ENCODE data around the gene PLA2G6.
"Not testable (repeated sequence)": the region's sequence is repeated elsewhere in the genome, so short reads cannot be mapped to it uniquely, and the experiment has no call there.

PLA2G6 gene

DNA sequence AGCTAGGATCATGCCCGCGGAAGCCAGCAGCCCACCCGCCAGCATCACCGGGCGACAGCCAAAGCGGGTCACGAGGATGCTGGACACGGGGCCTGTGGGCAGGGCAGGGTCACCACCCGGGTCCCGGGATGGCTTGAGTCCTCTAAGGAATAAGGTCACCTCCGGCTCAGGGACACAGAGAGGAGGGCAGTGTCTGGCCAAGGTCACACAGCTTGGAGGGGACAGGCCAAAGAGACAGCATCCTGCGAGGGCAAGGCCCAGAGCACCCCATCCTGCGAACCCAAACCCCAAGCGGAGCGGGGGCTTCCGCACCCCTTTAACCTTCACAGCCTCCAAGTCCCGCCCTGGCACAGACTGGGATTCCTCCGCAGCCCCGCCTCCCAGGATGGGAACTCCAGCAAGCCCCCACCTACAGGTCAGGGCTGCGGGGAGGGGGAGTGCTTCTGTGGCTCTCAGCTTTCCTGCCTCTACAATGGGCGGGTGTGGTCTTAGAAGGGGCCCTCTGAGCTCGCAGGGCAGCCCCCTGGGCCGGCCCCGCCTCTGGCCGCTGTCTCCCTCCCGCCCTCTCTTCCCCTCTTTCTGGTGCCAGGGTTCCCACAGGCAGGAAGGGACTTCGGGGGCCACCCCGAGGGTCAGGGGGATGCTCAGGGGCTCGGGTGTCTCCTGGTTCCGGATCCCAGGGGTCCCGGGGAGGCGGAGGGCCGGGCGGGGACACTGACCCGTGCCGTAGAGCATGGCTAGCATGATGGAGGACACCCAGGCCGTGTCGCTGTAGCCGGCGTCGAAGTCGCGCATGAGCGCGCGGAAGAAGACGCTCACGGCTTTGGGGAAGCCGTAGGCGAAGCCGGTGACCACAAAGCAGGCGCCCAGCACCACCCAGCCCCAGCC, 99.4 kb downstream of the PLA2G6 start:
- no peak for DNase-seq

DNA sequence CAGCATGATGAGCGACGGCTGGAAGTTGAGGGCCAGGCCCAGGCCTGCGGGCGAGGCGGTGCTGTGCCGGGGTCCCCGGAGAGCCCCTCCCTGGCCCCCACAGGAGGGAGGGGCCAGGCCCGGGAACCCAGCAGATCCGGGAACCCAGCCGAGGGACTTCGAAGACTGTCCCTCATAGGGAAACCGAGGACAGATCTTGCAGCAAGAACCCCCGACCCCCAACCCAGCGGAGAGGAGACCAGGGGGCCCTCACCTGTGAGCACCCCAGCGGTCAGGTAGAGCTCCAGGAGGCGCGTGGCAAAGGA, 100.0 kb downstream of the PLA2G6 start:
- no peak for DNase-seq

DNA sequence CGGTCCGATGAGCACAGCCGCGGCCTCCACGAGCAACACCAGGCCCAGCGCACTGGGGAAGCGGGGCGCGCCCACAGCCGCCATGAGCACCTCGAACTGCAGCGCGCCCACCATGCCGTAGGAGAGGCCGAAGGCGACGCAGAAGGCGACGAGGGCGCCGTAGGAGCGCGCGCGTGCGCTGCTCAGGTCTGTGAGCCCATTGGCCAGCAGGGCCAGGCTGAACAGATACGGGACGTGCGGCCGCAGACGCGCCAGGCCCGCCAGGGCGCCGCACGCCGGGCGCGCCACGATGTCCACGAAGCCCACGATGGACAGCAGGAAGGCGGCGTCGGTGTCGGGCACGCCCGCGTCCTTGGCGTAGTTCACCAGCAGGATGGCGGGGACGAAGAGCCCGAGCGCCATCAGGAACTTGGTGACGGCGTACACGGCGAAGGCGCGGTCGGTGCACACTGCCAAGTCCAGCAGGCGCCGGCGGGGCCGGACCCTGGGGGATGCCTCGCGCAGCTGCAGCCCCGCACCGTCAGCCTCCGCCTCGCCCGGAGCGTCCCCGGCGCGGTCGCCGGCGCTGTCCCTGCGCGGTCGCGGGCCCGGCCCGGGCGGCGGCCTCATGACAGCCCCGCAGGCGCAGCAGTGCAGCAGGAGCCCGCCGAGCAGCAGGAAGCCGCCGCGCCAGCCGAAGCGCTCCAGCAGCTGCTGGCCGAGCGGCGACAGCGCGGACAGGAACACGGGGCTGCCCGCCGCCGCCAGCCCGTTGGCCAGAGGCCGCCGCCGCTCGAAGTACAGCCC, 100.6 kb downstream of the PLA2G6 start:
- no peak for DNase-seq

DNA sequence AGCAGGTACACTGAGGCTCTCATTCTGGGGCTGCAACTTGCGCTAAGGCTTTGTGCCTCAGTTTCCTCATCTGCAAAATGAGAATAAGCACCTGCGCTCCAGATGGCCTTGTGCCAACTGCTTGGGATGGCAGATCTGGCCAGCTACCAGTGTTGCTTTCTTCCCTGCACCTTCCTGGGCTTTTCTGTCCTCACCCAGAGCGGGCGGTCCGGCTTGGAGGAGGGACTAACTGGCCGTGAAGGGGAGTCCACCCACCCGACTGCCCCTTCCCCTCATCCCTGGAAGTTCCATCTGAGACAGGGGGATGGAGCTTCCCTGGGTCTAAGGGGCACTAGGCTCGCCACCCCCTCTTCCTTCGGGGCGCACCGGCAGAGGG, 101.2 kb downstream of the PLA2G6 start:
- DNase-seq = no peak

DNA sequence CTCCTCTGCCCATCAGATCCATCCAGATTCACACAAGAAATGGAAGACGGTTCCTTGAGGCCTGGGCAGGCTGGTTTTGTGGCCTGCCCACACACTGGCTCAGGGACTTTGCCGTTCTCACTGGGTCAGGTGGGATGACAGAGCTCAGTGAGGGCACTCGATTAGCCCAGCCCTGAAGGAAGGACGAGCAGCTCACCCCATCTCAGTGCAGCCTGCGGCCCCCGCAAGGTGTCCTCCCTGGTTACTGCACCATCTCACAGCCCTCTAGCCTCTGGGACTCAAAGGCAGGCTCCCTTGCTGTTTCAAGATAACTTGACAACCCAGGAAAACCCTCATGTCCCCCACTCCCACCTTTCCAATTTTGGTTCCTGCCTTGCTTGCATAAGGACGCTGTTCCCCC, 101.8 kb downstream of the PLA2G6 start:
- no peak for DNase-seq

DNA sequence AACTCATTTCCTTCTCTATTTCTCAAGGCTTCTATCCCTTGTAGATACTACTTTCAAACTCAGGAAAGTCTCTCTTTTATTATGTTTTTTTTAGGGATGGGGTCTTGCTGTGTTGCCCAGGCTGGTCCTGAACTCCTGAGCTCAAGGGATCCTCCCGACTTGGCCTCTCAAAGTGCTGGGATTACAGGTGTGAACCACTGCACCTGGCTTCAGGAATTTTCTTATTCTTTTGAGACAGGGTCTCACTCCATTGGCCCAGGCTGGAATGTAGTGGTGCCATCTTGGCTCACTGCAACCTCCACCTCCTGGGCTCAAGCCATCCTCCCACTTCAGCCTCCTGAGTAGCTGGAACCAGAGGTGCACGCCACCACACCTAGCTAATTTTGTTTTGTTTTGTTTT, 102.4 kb downstream of the PLA2G6 start:
- DNase-seq = not testable (repeated sequence)

DNA sequence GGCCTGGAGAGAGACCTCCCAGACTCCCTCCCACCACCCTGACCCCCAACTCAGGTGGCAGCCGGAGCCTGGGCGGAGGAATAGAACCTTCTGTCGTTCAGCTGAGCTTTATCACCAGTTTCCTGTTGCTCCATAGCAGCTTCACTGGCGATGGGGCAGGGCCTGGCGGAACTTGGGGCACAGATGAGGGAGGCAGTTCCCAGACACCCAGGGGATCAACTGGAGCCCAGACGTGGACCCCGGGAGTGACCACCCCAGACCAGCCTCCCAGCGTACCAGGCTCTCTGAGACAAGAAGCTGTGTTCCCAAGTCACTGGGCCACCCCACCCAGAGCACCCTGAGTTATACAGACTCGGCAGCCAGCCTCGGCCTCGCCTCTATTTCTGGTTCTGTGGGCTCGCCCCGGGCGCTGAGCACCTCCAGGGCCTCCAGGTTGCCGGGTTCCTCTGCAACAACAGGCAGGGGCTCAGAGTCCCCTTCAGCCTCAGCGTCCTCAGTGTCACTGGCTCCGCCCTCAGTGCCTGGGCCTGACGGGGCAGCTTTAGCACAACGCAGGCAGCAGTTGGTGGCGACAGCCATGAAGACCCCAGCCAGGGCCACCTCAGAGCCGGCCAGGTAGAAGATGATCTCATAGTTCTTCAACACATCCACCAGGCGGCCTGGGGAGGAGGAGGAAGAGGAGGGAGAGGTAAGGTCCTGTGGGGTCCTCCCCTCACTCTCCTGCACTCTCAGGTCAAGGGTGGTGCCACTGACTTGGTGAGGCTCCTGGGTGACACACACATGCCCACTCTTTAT, 103.4 kb downstream of the PLA2G6 start:
- DNase-seq = no peak

DNA sequence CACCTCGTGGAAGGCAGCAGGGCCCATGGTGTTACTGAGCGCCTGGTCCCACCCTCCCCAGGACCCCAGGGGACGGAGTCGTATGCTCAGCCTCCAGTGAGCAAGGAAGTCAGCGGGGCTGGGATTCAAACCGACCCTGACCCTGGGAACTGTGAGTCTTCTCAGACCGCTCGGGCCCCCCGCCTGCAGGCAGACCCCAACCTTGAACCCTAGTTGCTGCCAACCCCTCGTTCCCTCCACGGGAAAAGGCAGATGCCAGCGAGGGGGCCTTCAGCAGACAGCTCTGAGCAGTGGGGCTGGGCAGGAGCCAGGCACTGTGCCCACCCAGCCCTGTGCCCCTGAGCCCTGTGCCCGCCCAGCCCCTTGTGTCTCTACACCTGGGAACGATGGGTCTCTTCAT, 104.0 kb downstream of the PLA2G6 start:
- DNase-seq = no peak

DNA sequence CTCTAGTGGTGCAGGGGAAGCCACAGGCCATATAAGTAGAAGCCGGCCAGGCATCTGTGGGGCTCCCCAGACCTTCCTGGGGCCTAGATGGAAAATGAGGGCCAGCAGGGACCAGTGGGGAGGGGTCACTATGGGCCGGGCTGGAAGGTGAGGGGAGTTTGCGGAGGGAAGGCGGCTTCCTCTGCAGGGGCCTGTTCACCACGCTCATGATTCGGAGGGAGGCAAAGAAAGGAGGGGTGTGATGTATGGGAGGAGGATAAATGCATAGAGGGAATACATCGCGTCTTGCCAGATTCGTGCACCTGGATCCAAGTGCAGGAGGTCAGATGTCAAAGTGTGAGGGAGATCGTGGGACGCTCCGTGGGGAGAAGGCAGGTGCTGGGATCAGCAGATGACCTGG, 104.5 kb downstream of the PLA2G6 start:
- no peak for DNase-seq

DNA sequence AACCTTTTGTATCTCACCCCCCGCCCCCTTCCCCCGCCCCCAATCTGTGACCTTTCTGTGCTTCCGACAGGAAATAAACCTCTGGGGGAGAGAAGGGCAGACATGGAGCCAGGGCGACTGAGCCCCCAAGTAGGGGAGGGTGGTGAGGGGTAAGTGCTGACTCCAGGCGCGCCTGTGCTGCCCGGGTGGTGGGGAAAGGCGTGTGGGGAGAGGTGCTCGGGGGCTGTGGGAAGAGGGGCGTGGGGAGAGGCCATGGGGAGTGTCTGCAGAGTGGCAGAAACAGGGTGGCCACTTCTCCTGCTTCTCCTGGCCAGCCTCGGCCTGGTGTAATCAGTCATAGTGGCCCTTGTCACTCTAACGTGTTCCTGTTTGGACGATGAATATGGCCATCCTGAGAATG, 105.7 kb downstream of the PLA2G6 start:
- no peak for DNase-seq

DNA sequence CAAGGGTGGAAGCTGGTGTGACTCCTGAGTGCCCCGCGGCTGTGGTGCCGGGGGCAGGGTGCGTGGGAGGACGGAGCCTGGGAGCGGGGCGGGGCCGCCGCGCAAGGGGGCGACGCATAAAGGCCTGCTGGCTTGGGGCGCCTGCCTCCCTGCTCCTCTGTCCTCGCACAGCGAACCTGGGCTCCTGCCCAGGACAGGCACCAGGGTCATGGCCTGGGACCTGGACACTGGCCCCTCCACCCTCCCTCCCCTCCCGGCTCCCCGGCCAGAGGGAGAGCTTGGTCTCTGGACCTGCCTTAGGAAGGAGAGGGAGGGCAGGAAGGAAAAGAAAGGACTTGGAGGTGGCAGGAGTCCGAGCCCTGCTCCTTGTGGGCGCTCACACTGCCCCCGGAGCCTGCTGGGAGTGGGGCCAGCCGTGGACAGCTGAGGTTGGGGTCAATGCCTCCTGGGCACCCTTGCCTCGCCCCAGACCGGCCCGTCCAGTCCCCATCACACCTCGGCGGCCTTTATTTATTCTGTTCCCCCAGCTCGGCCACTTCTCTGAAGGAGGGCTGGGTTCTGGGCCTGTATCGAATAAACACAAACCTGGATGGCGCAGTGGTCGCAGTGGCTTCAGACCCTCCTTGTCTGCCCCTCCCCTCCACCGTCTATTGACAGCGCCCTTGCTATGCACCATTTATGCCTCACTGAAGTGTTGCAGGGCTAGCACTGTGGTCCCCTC, 106.4 kb downstream of the PLA2G6 start:
- DNase-seq = no peak

DNA sequence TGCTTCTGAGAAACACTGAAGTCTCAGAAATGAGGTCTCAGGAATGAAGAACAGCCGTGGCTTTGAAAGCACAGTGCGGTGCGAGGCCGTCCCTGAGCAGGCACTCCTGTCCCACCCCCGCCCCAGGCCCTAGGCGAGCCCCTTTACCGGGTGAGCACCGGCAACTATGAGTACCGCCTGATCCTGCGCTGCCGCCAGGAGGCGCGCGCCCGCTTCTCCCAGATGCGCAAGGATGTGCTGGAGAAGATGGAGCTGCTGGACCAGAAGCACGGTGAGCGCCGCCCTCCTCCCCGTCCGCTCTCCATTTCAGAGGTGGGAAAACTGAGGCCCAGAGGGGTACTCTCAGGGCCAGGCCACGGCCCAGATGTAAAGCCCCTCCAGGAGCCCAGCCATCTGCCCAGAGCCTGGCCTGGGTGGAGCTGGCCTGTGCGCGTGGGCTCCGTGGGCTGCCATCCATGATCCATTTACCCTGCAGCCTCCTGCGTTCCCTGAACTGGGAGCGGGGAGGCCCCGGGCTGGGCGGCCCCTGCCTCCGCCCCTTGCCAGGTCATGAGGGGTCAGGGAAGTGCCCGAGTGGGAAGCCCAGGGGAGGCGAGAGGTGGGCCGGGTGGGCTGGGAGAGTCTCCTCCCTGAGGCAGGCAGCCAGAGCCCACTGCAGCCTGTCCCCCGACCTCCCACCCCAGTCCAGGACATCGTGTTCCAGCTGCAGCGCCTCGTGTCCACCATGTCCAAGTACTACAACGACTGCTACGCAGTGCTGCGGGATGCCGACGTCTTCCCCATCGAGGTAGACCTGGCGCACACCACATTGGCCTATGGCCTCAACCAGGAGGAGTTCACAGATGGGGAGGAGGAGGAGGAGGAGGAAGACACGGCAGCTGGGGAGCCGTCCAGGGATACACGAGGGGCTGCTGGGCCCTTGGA, 107.2 kb downstream of the PLA2G6 start:
- DNase-seq = no peak

DNA sequence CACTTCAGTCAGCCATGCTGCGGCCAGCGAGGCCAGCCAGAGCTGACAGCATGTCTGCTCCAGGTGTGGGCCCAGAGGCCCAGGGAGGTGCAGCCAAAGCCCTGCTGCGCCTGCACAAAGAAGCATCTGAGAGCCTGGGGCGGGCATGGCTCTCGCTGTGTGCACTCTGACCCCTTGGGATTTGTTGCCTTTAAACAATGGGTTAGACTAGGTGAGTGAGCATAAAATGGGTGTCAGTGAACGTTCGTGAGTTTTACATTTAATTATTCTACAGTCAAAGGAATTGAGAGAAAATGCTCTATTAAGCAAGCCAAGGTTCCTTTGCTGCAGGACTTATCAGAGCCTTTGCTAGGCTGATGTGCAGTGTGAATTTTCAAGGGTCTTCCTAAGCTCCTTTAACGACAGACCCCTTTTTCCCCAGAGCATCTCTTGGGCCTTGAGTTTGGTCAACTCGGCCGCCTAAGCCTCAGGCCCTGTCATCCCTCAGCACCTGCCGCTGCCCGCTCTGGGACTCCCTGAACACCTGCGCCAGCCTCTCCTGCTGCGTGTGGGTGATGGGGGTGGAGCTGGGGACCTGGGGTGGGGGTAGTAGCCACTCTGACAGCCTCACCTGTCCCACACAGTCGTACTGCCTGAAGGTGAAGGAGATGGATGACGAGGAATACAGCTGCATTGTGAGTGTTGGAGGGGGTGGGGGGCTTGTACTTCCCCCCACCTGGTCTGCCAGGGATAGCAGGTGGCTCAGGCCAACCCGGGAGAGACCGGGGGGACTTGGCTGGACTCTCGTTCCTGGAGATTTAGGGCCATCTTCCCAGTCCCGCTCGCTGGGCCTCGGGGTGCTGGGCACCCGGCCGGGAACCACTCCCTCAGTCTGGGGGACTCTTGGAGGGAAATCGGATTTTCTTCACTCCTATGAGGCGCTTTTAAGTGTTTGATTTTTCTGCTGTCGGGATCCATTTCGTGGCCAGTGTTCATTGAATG, 108.2 kb downstream of the PLA2G6 start:
- DNase-seq = no peak

DNA sequence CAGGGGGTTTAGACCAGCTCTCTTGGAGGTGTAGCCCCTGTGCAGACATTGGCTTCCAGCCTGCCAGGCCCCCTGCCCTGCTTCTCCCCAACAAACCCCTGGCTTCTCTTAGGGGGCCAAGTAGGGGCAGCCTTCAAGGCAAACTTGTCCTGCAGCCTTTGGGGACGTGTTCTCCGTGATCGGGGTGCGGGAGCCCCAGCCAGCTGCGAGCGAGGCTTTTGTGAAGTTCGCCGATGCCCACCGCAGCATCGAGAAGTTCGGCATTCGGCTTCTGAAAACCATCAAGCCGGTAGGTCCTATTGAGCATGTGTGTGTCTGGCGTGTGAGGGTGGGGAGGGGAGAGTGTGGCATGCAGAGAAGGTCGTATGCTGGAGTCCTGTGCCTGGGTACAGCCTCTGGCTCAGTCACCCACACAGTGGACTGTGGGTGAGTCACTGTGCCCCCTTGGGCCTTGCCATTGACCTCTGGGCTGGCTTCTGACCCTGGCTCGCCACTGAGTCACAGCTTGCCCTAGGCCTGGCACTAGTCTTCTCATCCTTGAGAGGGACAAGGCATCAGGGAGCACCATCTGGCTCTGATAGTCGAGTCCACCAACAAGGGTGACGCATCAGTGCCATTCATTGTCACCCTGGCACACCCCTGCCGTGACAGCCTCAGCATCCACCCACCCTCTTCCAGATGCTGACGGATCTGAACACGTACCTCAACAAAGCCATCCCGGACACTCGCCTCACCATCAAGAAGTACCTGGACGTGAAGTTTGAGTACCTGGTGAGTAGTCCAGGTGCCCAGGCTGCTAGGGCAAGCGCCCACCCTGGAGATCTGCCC, 109.1 kb downstream of the PLA2G6 start:
- DNase-seq = no peak

DNA sequence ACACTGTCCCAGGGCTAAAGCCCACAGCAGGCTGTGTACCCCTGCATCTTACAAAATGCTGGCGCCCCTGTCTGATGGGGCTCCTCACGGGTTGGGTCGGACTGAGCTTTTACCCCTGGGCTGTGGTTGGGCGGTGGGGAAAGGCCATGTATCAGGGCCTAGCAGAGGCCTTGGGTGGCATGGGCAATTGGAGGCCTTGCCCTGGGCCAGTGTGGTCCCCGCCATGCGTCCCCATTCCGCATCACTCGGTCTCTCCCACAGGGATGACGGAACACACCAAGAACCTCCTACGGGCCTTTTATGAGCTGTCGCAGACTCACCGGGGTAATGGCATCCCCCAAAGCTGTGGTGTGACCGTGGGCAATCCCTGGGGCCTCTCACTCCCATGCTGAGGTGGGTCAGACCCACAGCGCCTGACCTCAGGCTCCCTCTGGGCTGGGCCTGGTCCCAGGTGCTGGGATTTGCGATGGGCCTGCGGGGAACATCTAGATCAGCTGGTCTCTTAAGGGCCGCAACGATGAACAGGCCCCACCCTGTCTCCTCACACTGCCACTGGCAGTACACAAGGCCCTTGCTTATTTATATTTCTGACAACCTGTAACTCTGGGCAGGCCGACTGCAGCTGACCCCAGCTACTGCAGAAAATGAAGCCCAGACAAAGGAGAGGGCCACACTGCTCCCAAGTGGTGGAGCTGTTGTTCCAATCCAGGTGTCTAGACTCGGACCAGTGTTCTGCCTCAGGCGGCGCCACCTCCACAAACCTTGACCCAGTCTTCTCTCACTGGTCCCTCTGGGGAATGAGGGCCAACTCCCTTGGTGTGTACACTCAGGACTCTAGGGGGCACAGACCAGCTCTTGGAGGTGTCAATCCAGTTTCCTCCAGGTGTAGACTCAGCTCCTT, 110.0 kb downstream of the PLA2G6 start:
- DNase-seq = no peak

DNA sequence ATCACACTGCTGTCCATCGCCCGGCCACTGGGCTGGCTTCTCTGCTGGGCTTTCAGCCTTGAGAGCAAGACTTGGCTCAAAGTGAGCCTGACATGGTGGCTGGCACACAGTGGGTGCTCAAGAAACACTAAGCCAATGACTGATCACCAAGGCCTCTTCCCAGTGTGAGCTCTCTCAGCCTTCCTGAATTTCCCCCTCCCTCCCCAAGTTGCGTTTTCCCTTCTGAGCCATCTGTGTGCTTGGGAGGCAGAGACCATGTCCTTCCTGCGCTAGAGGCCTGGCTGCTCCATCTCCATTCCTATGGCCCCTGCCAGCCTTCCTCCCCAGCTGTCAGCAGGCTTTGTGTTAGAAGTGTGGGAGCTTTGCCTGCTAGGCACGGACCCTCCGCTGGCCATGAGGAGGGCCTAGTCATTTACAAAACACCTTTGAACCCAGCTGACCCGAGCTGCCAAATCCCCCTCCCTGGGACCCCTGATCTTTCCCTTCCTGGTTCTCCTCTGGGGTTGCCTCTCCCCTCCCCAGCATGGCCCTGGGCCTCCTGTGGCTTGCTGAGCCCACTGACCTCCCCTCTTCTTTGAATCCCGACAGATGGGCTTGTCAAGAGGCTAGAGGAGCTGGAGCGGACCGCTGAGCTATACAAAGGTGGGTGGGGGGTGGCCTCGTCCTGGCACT, 111.2 kb downstream of the PLA2G6 start:
- DNase-seq = no peak

DNA sequence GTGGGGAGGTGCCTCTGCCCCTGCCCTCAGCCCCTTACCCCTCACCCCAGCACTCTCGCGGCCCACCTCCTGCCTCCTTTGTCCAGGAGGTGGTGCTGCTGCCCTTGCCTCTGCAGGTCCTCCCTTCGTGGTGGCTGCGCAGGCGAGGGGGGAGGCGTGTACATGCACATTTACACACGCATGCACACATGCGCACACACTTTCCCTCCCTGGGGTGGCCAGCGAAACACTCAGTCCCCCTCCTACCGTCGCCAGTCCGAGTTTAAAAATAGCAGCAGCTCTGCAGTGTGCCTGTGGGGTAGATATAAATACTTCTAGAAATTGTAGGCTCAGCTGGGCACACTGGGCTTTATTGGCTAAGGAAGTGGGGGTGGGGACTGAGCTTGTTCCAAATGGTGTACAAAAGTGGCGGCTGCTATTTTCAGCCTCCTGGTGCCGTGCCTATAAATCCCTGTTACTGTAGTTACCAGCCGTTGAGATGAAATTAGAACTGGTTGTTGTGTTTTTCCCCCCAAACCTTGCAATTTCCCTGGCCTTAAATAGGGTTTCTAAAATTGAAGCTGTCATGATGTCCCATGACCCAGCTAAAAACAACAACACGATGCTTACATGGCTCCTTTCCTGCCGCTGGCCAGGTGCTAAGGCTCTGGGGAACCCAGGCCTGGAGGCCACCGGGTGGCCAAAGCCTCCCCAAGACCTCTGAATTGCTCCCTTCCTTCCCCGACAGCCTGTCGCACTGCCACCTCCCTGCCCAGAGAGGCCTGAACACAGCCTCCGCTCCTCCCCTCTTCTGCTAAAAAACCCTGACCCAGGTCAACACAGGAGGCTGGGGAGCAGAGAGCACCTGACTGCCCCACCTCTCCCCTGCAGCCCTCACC, 112.0 kb downstream of the PLA2G6 start:
- no peak for DNase-seq
